K562 (cell line): ENCODE results near the gene JSRP1. TPM values are rescaled to one million over a fixed set of nuclear protein-coding genes. Genes with fewer than 3 reads are reported as not detected.

Experiments
- ARID4B ChIP-seq: sonication (generic); formaldehyde crosslinking; IDR thresholded peaks from 2 replicates; pipeline ENCODE4 v1.8.0; 2022; ENCODE audit warnings: mild to moderate bottlenecking, missing genetic modification reagents
- CREB1 ChIP-seq, 2 experiments: sonication (generic) in 1 of 2; formaldehyde crosslinking in 1 of 2; IDR thresholded peaks; 2 replicates each; pipeline versions ENCODE4 v1.6.1 to v1.8.0; 2012 to 2022; ENCODE audit warnings: inconsistent platforms in 1 of 2, mild to moderate bottlenecking in 1 of 2, missing genetic modification reagents in 1 of 2, moderate library complexity in 1 of 2
- CREM ChIP-seq: IDR thresholded peaks from 2 replicates; pipeline ENCODE4 v1.6.1; 2014; ENCODE audit warnings: antibody characterized with exemption, low read depth
- HNRNPL ChIP-seq: fragments of 200-400 bp; formaldehyde crosslinking; IDR thresholded peaks from 2 replicates; pipeline ENCODE4 v1.6.1; 2017; ENCODE audit warnings: low read depth, mild to moderate bottlenecking, low read length
- SRSF1 ChIP-seq: fragments of 200-400 bp; formaldehyde crosslinking; IDR thresholded peaks from 2 replicates; pipeline ENCODE4 v1.6.1; 2017; ENCODE audit warnings: mild to moderate bottlenecking, low read depth, low read length, moderate library complexity
- TFAP4 ChIP-seq: sonication (generic); formaldehyde crosslinking; IDR thresholded peaks from 2 replicates; pipeline ENCODE4 v1.8.0; 2022; ENCODE audit warnings: missing genetic modification reagents, mild to moderate bottlenecking, moderate library complexity, borderline replicate concordance
- ZBTB33 ChIP-seq: sonication (generic); formaldehyde crosslinking; IDR thresholded peaks from 2 replicates; pipeline ENCODE4 v1.8.1; 2023; ENCODE audit warnings: mild to moderate bottlenecking, missing genetic modification reagents
- ZC3H8 ChIP-seq: fragments of 450-650 bp; IDR thresholded peaks from 2 replicates; pipeline ENCODE4 v1.6.1; 2017
- polyA plus RNA-seq, 8 experiments: library from polyadenylated mRNA; depleted of rRNA in 4 of 8; stranded (reverse) in 5 of 8; unstranded in 3 of 8; fragments of >200 nt; fragmentation: Nextera tagmentation in 2 of 8; fragmentation: Illumina TruSeq in 1 of 8; extraction: Ambion mirVana in 2 of 8; extraction: Trizol in 1 of 8; gene quantifications; 2 replicates each; pipeline versions ENCODE4 v1.2.1 to v1.2.3, GENCODE V29; 2011 to 2014; ENCODE audit warnings: inconsistent platforms in 1 of 8, missing spikeins in 1 of 8
- total RNA-seq, 7 experiments: library from RNA; depleted of rRNA in 6 of 7; stranded (reverse); fragments of >200 nt in 6 of 7; fragmentation: Illumina TruSeq in 2 of 7; extraction: Trizol in 2 of 7; gene quantifications; 2 replicates each; pipeline versions ENCODE4 v1.2.1 to v1.2.3, GENCODE V29; 2011 to 2021; ENCODE audit warnings: low replicate concordance in 1 of 7

Gene JSRP1
- total and polyA plus RNA-seq, 9 of the 15 experiments (the other 6 are each of a cell fraction or from before 2014, with no cell fraction given), result 0.08 to 1.2 (median 0.51) TPM; not detected in 4

GRCh38 chr19:2302319-2303210 lies 46.3 kb upstream of the JSRP1 start (continued):
- TF ChIP-seq HNRNPL (no peak), CREB1 (IDR thresholded peaks at IDR 0.05) (peak; percentile 79), CREB1 (CRISPR knock-in tag; IDR thresholded peaks at IDR 0.05) (peak; percentile 88), ZC3H8 (no peak), CREM (peak; percentile 92), ARID4B (no peak), SRSF1 (no peak), ZBTB33 (CRISPR knock-in tag) (peak; percentile 71; the same call in 1 of the 2 replicates), TFAP4 (CRISPR knock-in tag) (peak; percentile 99)
